ENCODE measurements around the gene FGF22.

FGF22 gene

DNA sequence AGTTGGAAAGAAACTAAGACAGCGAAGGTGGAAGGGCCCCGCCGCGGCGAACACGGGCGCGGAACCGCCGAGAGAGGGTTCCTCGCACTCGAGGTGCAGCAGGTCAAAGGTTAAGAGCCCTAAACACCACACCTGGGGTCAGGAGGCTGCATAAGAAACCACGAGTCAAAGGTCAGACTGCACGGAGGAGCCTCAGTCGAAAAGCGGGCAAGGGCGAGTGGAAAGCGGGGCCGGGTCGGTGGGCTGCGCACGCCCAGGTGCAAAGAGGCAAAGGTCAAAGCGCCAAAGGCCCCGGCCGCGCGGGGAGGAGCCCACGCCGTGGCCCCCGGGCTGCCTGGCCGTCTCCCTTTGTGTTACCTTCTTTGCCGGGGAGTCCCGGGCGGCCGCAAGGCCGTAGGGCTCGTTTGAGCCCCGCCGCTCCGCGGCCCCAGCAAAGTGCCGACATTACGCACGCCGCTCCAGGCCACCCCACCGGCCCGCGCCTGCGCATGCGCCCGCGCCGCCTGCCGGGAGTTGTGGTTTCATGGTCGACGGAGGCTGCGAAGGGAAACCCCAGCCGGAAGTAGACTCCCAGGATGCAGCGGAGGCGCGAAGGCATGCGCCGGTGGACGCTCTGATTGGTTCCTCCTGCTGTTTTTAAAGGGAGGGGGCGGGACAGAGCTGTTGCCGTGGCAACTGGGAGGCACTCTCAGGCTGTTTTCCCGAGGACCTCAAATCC is 6.5 kb upstream of the FGF22 start, which contains the start of gene POLRMT:
Gene POLRMT (minus strand): TSS at position 470 of the 718 bp plus-strand sequence. CDS start 25 bp downstream, at position 445.
- no peaks in the 10 kb centered on the region for H3K9me3 ChIP-seq (ENCODE audit: low read depth, low read length)
- H3K36me3 ChIP-seq (ENCODE audit: insufficient read depth, low read length): peaks cover 22% of the 10 kb centered on the region
- peak within 1 kb of the TSS; percentile 97 for H3K4me3 ChIP-seq
- H3K27ac ChIP-seq: peak within 1 kb of the TSS; percentile 71
- H3K9ac ChIP-seq (ENCODE audit: insufficient read length): peak within 1 kb of the TSS; percentile 90
- DNase-seq (ENCODE audit: low read depth, low spot score): peak; percentile 96
- TF ChIP-seq POLR2AphosphoS5 (IDR thresholded peaks at IDR 0.05; ENCODE audit: borderline replicate concordance, low read depth, low read length): peak; percentile 65
- peak; percentile 55 for TF ChIP-seq FOXP2 (optimal IDR thresholded peaks at IDR 0.05; ENCODE audit: control extremely low read depth, extremely low read length, insufficient read depth)
- TF ChIP-seq EZH2 (IDR thresholded peaks at IDR 0.05): no peak

DNA sequence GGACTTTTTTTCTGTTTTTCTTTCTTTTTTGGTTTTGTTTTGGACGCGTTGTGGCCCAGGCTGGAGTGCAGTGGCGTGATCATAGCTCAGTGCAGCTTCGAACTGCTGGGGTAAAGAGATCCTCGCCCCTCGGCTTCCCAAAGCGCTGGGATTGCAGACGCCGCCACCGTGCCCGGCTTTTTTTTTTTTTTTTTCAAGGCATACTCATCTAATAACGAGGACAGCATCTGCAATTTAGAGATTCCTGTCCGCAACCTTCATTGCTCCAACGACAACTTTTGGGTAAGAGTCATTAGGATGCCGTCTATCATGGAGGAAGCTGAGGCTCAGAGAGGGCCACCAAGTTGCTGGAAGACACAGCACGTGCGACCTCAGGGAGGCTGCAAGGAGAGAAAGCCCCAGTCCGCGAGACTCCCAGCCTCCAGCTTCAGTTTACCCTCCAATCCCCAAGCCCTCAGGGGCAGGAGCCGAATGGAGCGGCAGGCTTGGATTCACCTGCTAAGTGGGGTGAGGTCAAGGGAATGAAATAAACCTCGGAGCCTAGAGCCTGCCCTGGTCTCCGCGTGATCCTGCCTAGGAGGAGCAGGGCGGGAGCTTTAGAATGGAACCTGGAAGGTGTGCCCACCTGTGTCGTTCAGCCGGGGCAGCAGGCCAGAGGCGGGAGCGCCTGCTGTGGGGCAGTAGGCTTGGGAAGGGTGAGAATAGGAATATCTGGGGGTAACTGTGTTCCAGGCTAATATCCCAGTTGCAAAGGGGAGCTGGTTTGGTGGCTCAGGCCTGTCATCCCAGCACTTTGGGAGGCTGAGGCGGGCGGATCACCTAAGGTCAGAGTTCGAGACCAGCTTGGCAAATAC is 5.7 kb upstream of the FGF22 start:
- Histone ChIP-seq H3K36me3 (ENCODE audit: insufficient read depth, low read length) (peaks cover 14% of the 10 kb centered on the region), H3K9ac (ENCODE audit: insufficient read length) (peak overlapping the region; percentile 88), H3K27ac (peak overlapping the region; percentile 71; the same call in 1 of the 2 replicates), H3K9me3 (ENCODE audit: low read depth, low read length) (no peaks in the 10 kb centered on the region), H3K4me3 (peak overlapping the region; percentile 97)
- TF ChIP-seq POLR2AphosphoS5 (IDR thresholded peaks at IDR 0.05; ENCODE audit: borderline replicate concordance, low read depth, low read length) (no peak), FOXP2 (optimal IDR thresholded peaks at IDR 0.05; ENCODE audit: control extremely low read depth, extremely low read length, insufficient read depth) (no peak), EZH2 (IDR thresholded peaks at IDR 0.05) (no peak)
- no peak for DNase-seq (ENCODE audit: low read depth, low spot score)

DNA sequence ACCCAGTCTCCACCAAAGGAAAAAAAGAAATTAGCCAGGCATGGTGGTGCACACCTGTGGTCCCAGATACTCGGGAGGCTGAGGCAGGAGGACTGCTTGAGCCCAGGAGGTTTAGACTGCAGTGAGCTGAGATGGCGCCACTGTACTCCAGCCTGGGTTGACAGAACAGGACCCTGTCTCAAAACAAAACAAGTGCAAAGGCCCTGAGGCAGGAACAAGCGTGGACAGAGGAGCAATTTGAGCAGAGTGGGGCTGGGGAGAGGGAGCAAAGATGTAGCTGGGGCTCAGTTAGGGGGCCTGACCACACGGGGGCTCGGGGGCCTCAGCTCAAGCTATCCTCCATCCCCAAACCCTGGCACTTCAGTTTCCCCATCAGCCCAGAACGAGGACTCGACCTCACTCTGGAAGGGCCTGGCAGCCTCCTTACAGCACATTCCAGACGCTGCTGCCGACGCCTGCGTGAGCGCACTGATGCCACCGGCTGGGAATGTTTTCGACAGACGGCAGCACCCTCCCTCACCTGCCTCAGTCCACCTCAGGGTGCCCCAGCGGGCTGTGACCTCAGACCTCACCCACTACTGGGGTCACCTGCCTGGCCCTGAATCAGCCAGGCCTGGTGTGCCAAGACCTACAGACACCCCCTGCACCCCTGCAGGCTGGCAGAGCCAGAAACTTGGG is 4.6 kb upstream of the FGF22 start:
- no peak overlapping the region for H3K27ac ChIP-seq
- no peak for TF ChIP-seq POLR2AphosphoS5 (IDR thresholded peaks at IDR 0.05; ENCODE audit: borderline replicate concordance, low read depth, low read length)
- TF ChIP-seq FOXP2 (optimal IDR thresholded peaks at IDR 0.05; ENCODE audit: control extremely low read depth, extremely low read length, insufficient read depth): no peak
- no peak for TF ChIP-seq EZH2 (IDR thresholded peaks at IDR 0.05)

DNA sequence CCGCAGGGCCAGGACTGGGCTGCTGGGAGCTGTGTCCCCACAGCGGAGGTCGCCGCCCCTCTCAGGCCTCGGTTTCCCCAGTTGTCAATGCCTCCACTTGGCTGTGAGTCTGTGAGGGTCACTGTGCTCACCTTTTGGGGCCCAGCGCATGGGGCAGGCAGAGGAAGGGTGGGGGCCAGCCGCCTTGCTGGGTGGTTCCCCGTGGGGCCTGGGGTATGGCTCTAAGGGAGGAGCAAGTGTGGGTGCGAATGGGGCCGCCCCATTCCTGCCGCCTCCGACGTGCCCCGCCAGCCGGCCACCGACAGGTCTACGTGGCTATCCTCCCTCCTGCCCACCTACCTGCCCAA is 800 bp upstream of the FGF22 start:
- TF ChIP-seq FOXP2 (optimal IDR thresholded peaks at IDR 0.05; ENCODE audit: control extremely low read depth, extremely low read length, insufficient read depth) (no peak), POLR2AphosphoS5 (IDR thresholded peaks at IDR 0.05; ENCODE audit: borderline replicate concordance, low read depth, low read length) (no peak), EZH2 (IDR thresholded peaks at IDR 0.05) (no peak)
- no peaks in the 10 kb centered on the region for H3K36me3 ChIP-seq (ENCODE audit: insufficient read depth, low read length)
- H3K4me3 ChIP-seq: peak overlapping the region; percentile 77
- H3K27ac ChIP-seq: no peak overlapping the region
- no peak overlapping the region for H3K9ac ChIP-seq (ENCODE audit: insufficient read length)
- H3K9me3 ChIP-seq (ENCODE audit: low read depth, low read length): no peaks in the 10 kb centered on the region
- no peak for DNase-seq (ENCODE audit: low read depth, low spot score)

More for the DNA sequence above, 4.6 kb upstream of the FGF22 start:
- no peak overlapping the region for H3K4me3 ChIP-seq
- no peaks in the 10 kb centered on the region for H3K9me3 ChIP-seq (ENCODE audit: low read depth, low read length)
- H3K36me3 ChIP-seq (ENCODE audit: insufficient read depth, low read length): peaks cover 9% of the 10 kb centered on the region; the same call in 1 of the 2 replicates
- DNase-seq (ENCODE audit: low read depth, low spot score): no peak
- no peak overlapping the region for H3K9ac ChIP-seq (ENCODE audit: insufficient read length)

DNA sequence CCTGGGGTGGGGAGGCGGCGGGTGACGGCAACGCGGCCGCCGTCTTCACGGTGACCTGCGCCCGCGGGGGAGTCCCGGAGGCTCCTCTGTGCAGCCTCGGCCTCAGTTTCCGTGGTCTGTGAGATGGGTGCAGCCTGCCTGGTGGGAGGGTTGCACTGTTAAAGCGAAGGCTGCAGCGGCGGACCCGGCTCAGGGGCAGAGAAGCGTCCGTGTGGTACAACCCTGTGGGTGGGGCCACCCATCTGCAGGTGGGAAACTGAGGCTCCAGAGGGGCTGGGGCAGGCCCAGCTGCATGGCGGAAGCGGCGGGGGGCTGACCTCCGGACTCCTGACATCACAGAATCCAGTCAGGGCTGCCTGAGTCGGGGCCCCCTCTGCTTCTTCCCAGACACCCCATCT is 481 bp downstream of the FGF22 start:
- Histone ChIP-seq H3K27ac (no peak overlapping the region), H3K36me3 (ENCODE audit: insufficient read depth, low read length) (no peaks in the 10 kb centered on the region), H3K4me3 (peak overlapping the region; percentile 69), H3K9me3 (ENCODE audit: low read depth, low read length) (no peaks in the 10 kb centered on the region), H3K9ac (ENCODE audit: insufficient read length) (no peak overlapping the region)
- TF ChIP-seq EZH2 (IDR thresholded peaks at IDR 0.05): no peak
- no peak for DNase-seq (ENCODE audit: low read depth, low spot score)

DNA sequence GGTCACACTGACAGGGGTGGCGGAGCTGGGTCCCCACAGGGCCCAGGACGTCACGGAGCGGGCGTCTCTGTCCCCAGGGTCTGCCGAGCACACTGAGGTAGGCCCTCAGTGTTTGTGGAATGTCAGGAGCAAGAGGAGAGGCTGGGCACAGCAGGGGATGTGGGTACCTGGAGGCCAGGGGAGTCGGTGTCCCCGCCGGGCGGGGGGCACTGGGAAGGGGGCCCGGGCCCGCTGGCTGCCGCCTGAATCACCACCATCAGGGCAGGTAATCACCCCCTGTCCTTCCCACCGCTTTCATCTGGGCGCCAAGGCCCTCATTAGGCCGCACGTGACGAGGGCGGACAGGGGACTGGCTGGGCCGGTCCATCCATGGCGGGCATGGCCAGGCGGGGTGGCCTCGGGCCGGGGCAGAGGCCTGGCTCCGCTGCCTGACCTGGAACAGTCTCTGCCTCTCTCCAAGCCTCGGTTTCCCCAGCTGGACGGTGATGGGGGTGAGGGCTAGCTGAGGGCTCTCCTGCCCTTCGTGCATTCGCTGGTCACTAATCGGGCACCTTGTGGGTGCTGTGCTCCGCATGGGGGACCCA is 1.0 kb downstream of the FGF22 start:
- Histone ChIP-seq H3K9me3 (ENCODE audit: low read depth, low read length) (no peaks in the 10 kb centered on the region), H3K9ac (ENCODE audit: insufficient read length) (no peak overlapping the region), H3K4me3 (no peak overlapping the region), H3K36me3 (ENCODE audit: insufficient read depth, low read length) (no peaks in the 10 kb centered on the region), H3K27ac (no peak overlapping the region)
- TF ChIP-seq EZH2 (IDR thresholded peaks at IDR 0.05) (no peak), POLR2AphosphoS5 (IDR thresholded peaks at IDR 0.05; ENCODE audit: borderline replicate concordance, low read depth, low read length) (no peak), FOXP2 (optimal IDR thresholded peaks at IDR 0.05; ENCODE audit: control extremely low read depth, extremely low read length, insufficient read depth) (no peak)
- DNase-seq (ENCODE audit: low read depth, low spot score): no peak

DNA sequence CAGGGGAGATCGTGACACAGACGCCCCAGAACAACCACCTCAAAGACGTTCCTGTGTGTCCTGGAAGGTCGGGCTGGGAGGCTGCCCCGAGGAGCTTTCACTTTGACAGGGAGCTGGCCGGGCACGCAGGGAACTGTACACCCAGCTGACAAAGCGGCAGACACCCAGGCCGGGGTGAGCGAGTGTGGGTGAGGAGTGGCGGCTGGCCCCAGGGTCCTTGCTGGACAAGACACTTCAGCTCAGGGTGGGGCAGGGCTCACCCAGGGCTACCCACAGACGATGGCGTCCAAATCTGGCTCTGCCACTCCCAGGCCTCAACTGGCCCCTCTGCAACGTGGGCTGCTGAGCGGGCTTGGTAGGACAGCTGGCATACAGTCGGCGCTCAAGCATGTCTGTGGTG is 2.0 kb downstream of the FGF22 start:
- no peaks in the 10 kb centered on the region for H3K9me3 ChIP-seq (ENCODE audit: low read depth, low read length)
- no peak for TF ChIP-seq FOXP2 (optimal IDR thresholded peaks at IDR 0.05; ENCODE audit: control extremely low read depth, extremely low read length, insufficient read depth)
- no peak for TF ChIP-seq POLR2AphosphoS5 (IDR thresholded peaks at IDR 0.05; ENCODE audit: borderline replicate concordance, low read depth, low read length)
- TF ChIP-seq EZH2 (IDR thresholded peaks at IDR 0.05): no peak
- H3K36me3 ChIP-seq (ENCODE audit: insufficient read depth, low read length): peaks cover 5% of the 10 kb centered on the region; the same call in 1 of the 2 replicates
- no peak overlapping the region for H3K4me3 ChIP-seq
- no peak overlapping the region for H3K9ac ChIP-seq (ENCODE audit: insufficient read length)
- H3K27ac ChIP-seq: no peak overlapping the region
- no peak for DNase-seq (ENCODE audit: low read depth, low spot score)

All from SK-N-MC (cell line).